Peyer's patch (tissue), 4 donors: ENCODE data around the gene PDE6B.

ENCODE experiments used
- CTCF ChIP-seq, 6 experiments: fragments of 450-650 bp in 4 of 6; fragments of 200-600 bp in 2 of 6; sonication (generic) in 1 of 6; IDR thresholded peaks; one replicate each; pipeline ENCODE4 v1.5.1; 2017 to 2019; ENCODE audit warnings: antibody characterized with exemption in 6 of 6, mild to moderate bottlenecking in 3 of 6, moderate library complexity in 1 of 6
- POLR2A ChIP-seq, 2 donors: fragments of 450-650 bp; IDR thresholded peaks; one replicate each; pipeline ENCODE4 v1.5.1; 2017; ENCODE audit warnings: antibody characterized with exemption in 2 of 2, mild to moderate bottlenecking in 2 of 2, moderate library complexity in 2 of 2

DNA sequence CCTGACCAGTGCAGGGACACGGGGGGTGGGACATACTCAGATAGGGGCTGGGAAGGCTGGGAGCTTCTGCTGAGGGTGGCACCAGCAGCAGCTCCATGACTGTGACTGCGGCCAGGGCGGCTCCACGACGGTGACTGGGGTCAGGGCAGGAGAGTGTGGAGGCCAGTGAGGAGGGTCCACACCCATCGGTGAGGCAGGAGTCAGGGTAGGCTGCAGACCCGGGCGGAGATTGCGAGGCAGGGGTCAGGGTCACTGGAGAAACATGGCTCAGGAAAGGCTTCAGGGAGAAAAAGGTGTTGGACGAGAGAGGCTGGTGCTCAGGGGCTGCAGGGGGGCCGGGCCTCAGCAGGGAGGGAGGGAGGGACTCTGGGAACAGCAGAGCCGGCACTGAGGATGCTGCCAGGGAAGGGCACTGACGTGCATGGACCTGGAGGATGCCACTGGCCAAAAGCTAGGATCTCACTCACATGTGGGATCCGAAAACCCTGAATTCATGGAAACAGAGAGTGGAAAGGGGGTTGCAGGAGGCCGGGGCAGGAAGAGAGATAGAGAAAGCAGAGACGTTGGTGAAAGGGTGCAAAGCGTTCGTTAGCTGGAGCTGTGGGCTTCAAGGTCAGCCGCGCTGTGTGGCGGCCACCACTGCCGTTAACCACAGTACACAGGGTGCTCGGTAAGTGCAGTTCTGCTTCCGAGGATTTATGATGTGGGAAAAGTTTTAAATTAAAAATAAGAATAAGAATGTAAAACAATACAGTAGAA is 26.7 kb downstream of the PDE6B start:
- no peak for TF ChIP-seq CTCF (IDR thresholded peaks at IDR 0.05)
- no peak for TF ChIP-seq POLR2A (IDR thresholded peaks at IDR 0.05)
